DMS 273 (cell line): ENCODE data around the gene KRTAP12-1.
"Not testable (repeated sequence)": the region's sequence is repeated elsewhere in the genome, so short reads cannot be mapped to it uniquely, and the experiment has no call there.

Source experiments
- DNase-seq: peaks from one replicate; lab custom pipeline; 2025; ENCODE audit not compliant: unreplicated experiment; lab: John Stamatoyannopoulos, UW

The KRTAP12-1 gene

GRCh38 chr21:44670642-44671432 is 11.1 kb downstream of the KRTAP12-1 start:
- DNase-seq = no peak

DNA sequence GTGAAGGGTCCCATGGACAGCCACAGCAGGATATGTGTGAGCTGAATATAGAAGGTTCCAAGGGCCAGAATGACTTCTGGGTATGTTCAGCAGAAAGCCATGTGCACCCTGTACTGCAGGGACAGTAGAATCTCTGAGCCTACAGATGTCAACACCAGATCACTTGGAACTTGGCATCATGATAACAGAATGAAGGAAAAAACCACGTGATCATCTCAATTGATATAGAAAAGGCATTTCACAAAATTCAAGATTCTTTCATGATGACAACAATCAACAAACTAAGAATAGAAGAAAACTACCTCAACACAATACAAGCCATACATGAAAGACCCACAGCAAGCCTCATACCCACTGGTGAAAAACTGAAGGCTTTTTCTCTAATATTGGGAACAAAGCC is 14.4 kb downstream of the KRTAP12-1 start:
- no peak for DNase-seq

DNA sequence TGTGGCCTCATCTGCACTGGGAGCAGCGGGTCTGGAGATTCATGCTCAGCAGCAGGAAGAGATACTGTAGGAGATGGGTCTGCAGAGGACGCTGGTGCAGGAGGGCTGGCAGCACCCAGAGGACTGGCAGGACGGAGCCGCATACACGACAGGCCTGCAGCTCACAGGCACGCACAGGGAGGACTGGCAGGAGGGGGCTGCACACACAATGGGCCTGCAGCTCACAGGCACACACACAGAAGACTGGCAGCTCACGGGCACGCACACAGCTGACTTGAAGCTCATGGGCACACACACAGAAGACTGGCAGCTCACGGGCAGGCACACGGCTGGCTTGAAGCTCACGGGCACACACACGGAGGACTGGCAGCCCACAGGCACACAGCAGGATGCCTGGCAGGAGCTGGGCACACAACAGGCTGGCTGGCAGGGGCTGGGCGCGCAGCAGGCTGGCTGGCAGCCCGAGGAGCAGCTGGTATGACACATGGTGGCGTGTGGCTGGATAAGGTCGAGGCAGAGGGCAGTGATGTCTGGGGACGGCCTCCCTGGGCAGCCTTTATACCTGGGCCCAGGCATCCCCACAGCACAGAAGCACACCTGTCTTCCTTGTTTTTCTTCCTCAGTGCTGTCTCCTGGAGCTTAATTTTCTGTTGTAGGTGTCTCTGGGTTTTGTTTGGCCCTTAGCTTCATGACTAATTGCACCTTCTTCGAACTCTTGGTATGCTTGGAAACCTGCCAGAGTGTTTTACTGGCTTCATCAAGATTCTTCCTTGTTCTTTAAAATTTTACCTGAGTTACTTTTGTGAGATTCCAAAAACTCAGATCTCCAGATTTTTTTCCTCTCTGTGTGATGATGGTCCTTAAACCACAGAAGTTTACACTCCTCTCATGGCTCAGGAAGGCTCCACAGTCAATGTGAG is 15.3 kb downstream of the KRTAP12-1 start, which contains the start of gene KRTAP12-2:
TSS of gene KRTAP12-2 (minus strand) at position 527 of the 920 bp plus-strand sequence. CDS start at position 486, 41 bp downstream.
- DNase-seq = peak; percentile 82

DNA sequence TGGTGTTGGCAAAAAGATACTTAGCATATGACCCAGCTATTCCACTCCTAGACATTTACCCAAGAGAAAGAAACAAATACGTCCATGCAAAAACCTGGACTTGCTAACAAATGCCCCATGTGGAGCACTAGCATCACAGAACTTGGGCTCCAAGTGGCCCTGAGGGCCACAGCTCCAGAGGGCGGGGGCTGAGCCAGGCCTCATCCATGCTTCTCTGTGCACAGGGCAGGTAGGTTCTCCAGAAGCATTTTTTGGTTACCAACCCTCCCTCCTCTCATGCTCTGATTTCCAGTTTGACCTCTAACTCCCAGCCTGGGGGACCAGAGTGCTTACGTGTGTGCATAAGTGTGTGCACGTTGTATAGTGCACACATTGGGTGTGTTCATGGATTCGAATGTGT is 17.3 kb downstream of the KRTAP12-1 start:
- DNase-seq = no peak

DNA sequence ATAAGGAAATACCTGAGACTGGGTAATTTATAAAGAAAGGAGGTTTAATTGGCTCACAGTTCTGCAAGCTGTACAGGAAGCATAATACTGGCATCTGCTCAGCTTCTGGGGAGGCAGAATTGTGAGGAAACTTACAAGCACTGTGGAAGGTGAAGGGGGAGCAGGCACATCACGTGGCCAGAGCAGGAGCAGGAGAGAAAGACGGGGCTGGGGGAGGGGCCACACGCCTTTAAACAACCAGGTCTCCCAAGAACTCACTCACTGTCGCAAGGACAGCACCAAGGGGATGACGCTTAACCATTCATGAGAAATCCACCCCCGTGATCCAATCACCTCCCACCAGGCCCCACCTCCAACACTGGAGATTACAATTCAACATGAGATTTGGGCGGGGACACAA is 20.4 kb downstream of the KRTAP12-1 start:
- not testable (repeated sequence) for DNase-seq

DNA sequence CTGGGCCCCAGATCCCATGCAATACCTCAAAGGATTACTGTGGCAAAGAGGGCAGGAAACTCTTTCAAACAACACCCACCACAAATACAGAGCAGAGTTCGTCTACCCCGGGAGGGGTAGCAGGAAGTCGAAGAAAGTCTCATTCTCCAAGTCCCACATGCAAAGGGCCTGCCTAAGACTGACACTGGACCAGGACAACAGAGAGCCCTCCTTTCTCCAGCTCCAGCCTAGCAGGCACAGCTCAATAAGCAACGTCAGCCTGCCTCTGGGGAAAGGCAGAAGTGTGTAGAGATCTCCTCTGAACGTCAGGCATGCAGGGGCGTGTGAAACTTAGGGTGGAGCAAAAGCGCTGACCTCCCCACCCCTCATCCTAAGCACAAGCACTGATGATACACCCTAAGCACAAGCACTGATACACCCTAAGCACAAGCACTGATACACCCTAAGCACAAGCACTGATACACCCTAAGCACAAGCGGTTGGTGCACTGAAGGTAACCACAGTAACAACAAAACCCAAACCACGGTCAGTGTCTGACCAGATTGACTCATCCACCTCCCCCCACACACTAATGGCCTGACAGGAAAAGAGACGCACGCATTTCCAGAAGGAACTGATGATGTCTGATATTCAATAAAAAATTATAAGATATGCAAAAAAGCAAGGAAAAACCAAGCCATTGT is 22.9 kb downstream of the KRTAP12-1 start:
- no peak for DNase-seq

GRCh38 chr21:44658541-44658910 is 23.4 kb downstream of the KRTAP12-1 start:
- DNase-seq = no peak

GRCh38 chr21:44657635-44658540 is 24.1 kb downstream of the KRTAP12-1 start, which contains the start of gene KRTAP12-3:
KRTAP12-3 (plus strand) TSS chr21:44657932; CDS start chr21:44657980, 48 bp downstream.
- peak; percentile 63 for DNase-seq

GRCh38 chr21:44656868-44657267 is 25.1 kb downstream of the KRTAP12-1 start:
- DNase-seq = no peak

DNA sequence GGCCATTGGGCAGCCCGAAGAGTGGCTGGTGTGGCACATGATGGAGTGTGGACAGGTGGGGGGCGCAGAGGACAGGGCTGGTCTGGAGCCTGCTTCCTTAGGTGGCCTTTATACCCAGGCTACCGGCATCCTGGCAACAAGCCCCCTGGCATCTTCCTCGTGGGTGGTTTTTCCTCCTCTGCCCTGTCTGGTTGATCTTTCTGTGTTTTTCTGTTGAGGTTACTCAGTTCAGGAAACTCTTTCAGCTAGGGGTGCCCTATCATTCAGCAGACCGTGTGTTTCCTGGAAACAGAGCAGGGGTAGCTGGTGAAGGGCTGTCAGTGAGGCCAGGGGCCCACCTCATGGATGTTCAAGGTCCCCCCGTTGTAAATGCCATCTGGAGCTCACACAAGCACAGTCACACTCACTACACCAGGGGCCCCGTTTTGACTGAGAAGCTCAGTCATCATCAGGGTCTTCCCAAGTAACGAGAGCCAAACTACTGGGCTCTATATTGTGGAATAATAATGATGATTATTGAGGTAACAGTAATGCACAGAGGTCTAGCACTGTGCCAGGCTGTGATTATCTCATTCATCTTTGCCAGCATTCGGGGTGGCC is 27.3 kb downstream of the KRTAP12-1 start, which contains the start of gene KRTAP12-4:
TSS of gene KRTAP12-4 (minus strand) at position 84 of the 600 bp plus-strand sequence. CDS start at position 39, 45 bp downstream.
- DNase-seq = no peak

DNA sequence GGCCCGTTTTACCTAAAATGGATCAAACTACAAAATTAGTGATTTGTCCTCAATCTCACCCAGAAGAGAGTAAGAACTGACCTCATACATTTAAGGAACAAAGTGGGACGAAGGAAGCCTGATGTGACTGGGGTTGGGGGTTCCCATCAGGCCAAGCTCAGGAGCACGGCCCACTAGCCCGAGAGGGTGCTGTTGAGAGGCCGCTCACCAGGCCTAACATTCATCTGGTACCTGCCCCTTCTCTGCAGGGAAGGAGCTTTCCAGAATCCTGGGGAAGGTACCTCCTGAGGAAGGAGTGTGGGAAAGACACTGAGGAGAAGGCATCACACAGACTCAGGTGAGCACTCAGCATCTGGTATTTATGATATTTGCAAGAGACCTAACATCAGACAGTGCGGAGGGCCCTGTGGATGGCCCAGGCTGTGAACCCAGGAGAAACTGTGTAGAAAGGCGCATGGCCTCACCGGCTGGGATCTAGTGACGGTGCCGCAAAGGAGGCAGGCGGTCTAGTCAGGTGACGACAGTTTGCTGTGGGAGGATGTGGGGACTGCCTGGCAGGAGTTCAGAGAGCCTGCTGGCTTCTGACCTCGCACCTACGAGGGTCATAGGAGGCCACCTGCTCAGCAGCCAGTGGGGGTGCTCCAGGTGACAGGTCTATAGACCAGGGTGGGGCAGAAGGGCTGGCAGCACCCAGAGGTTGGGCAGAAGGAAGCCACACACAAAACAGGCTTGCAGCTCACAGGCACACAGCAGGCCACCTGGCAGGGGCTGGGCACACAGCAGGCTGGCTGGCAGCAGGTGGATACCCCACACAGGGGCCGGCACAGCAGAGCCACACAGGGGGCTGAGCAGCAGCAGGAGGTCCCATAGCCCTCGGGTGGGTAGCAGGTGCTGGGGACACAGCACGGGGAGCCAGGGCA is 28.0 kb downstream of the KRTAP12-1 start:
- no peak for DNase-seq

DNA sequence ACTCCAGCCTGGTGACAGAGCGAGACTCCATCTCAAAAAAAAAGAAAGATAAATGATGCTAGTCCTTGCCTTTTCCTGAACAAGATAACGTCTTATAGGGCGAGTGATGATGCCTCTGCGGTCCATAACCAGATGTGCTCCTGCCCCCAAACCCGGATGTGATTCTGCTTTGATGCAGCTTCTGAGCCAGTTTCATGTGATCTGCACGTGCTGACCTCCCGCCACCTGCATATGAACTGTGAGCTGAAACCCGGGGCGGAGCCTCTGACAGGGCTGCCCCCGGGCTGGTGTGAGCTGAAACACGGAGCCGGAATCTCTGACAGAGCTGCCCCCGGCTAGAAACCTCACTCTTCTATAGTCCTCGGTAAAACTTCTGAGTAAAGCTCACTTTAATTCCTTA is 28.8 kb downstream of the KRTAP12-1 start:
- DNase-seq = peak; percentile 17

DNA sequence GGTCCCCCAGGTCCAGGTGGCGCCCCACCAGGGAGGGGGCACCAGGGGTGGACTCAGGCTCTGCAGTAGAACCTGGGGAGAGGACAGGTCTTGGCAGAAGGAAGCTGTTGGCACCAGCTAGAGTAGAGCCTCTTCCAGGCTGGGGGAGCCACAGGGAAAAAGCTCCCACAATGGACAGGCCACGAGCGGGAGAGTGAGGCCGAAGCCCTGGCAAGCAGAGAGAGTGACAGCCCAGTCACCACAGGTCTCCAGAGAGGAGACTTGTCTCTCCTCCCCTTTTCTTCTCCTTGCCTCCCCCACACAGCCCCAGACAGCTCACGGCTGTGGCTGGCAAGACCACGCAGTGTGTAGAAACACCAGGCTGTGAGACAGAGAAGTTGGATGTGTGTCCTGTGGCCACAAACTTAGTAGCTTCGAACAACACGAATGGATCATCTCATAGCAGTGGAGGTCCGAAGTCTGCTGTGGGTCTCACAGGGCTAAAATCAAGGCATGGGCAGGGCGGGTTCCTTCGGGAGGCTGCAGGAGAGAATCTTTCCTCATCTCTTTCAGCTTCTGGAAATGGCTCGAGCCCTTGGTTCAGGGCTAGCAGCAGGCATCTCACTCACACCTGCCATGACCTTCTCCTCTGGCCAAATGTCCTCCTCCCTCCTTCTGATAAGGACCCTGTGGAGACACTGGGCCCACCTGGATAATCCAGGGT is 30.8 kb downstream of the KRTAP12-1 start:
- DNase-seq = no peak

- no peak for DNase-seq
Measured at GRCh38 chr21:44650265-44650972, 31.5 kb downstream of the KRTAP12-1 start.

DNA sequence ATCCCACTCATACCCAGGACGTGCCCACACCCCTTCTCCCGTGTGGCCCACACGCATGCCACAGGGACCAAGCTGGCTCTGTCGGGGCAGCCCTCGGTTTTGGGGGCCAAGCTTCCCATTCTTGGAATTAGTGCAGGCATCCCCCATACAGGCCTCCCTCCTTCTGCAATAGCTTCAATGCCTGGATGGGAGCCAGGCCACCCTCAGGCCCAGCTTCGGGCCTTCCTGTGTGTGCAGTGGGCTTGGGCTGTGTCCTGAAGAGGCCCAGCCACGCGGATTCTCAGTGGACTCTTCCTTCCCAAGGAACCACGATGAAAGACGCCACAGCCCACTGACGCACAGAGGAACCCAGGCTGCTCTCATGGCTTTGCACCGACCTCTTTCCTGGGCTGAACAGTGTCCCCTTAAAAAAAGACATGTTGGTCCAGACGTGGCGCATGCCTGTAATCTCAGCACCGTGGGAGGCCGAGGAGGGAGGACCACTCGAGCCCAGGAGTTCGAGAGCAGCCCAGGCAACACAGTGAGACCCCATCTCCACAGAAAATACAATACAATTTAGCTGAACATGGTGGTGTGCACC is 32.4 kb downstream of the KRTAP12-1 start:
- no peak for DNase-seq

- no peak for DNase-seq
Measured at GRCh38 chr21:44648557-44649311, 33.2 kb downstream of the KRTAP12-1 start.
